SU-DHL-6 (cell line): ENCODE results near the gene UMODL1.

ENCODE experiments used
- H2AFZ ChIP-seq: fragments of 200-600 bp; sonication (generic); 2 replicates; pipeline ENCODE4 v1.6.1; 2014; ENCODE audit warnings: low read depth, mild to moderate bottlenecking, moderate library complexity, mixed read lengths, antibody characterized with exemption, low read length; ENCODE audit not compliant: severe bottlenecking
- H3F3A ChIP-seq: fragments of 200-600 bp; shearing (Covaris generic); 2 replicates; pipeline ENCODE4 v1.6.0; 2016; ENCODE audit warnings: antibody characterized with exemption, mild to moderate bottlenecking; ENCODE audit not compliant: insufficient read depth
- H3K27ac ChIP-seq: fragments of 200-600 bp; sonication (generic); 2 replicates; pipeline ENCODE4 v1.5.1; 2016; ENCODE audit warnings: low read depth, mild to moderate bottlenecking, low read length, moderate library complexity, mixed read lengths
- H3K27me3 ChIP-seq: fragments of 200-600 bp; sonication (generic), shearing (Covaris generic); 2 replicates; pipeline ENCODE4 v1.6.0; 2014; ENCODE audit warnings: mild to moderate bottlenecking, low read length
- H3K36me3 ChIP-seq: fragments of 200-600 bp; sonication (generic); 2 replicates; pipeline ENCODE4 v1.6.1; 2014; ENCODE audit warnings: mild to moderate bottlenecking, low read length, mixed read lengths
- H3K4me2 ChIP-seq: fragments of 300-600, 200-600 bp; shearing (Covaris generic), sonication (generic); 2 replicates; pipeline ENCODE4 v1.6.0; 2014; ENCODE audit warnings: low read length, low read depth, mild to moderate bottlenecking; ENCODE audit not compliant: poor library complexity, severe bottlenecking
- H3K4me3 ChIP-seq: fragments of 200-600 bp; sonication (generic); 2 replicates; pipeline ENCODE4 v1.5.1; 2014; ENCODE audit warnings: antibody characterized with exemption, low read length, mild to moderate bottlenecking, mixed read lengths; ENCODE audit not compliant: insufficient read depth, poor library complexity, severe bottlenecking
- H3K79me2 ChIP-seq: fragments of 200-600 bp; sonication (generic); 2 replicates; pipeline ENCODE4 v1.6.1; 2014; ENCODE audit warnings: mild to moderate bottlenecking, low read length, moderate library complexity; ENCODE audit not compliant: insufficient read depth
- H3K9ac ChIP-seq: fragments of 200-600 bp; sonication (generic); 2 replicates; pipeline ENCODE4 v1.7.0; 2014; ENCODE audit warnings: mild to moderate bottlenecking, low read length
- H3K9me2 ChIP-seq: fragments of 200-600 bp; sonication (generic); replicated peaks from 2 replicates; pipeline ENCODE4 v1.6.1; 2014; ENCODE audit warnings: low read length; ENCODE audit not compliant: insufficient read depth
- H3K9me3 ChIP-seq: fragments of 200-600 bp; sonication (generic); 2 replicates; pipeline ENCODE4 v1.6.1; 2014; ENCODE audit warnings: low read length, mixed read lengths; ENCODE audit not compliant: insufficient read depth
- H4K20me1 ChIP-seq: fragments of 200-600 bp; sonication (generic); 2 replicates; pipeline ENCODE4 v1.6.1; 2014; ENCODE audit warnings: low read depth, mild to moderate bottlenecking, antibody characterized with exemption, low read length, moderate library complexity, mixed read lengths
- EZH2phosphoT487 ChIP-seq: fragments of 200-600 bp; sonication (generic), shearing (Covaris generic); conservative IDR thresholded peaks from 2 replicates; pipeline ENCODE4 v1.6.1; 2018; ENCODE audit warnings: mild to moderate bottlenecking, antibody characterized with exemption, low read length, moderate library complexity, mixed read lengths
- TF ChIP-seq, protein P1 (sequence below): fragments of 200-600 bp; sonication (generic); IDR thresholded peaks from one replicate; pipeline ENCODE4 v1.5.1; 2017; ENCODE audit warnings: antibody characterized with exemption, mild to moderate bottlenecking, low read length, moderate library complexity; ENCODE audit not compliant: insufficient read depth, poor library complexity, severe bottlenecking

The UMODL1 gene

DNA sequence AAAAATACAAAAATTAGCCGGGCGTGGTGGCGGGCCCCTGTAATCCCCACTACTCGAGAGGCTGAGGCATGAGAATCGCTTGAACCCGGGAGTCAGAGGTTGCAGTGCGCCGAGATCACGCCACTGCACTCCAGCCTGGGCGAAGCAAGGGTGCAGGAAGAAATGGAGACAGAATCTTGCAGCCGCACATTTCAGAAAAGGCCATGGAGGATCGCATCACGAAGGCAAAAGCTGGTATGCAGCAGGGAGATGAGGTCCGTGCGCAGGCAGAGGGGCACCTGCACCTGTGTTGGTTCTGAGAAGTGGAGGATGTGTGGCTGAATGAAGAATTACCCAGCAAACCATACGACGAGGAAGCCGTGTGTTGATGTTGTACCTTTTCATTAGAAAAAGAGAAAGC lies 94.8 kb downstream of the UMODL1 start:
- Histone ChIP-seq H3K36me3 (no peaks in the 10 kb centered on the region), H3K4me3 (no peak overlapping the region), H2AFZ (no peak overlapping the region), H3K27me3 (no peaks in the 10 kb centered on the region), H3K4me2 (no peak overlapping the region), H3K79me2 (no peaks in the 10 kb centered on the region), H3K9me3 (no peaks in the 10 kb centered on the region), H3K9ac (no peak overlapping the region), H4K20me1 (no peaks in the 10 kb centered on the region), H3F3A (no peaks in the 10 kb centered on the region; the same call in 1 of the 2 replicates), H3K9me2 (no peaks in the 10 kb centered on the region), H3K27ac (no peak overlapping the region)
- TF ChIP-seq EZH2phosphoT487 = no peak
- TF ChIP-seq, protein P1, sequence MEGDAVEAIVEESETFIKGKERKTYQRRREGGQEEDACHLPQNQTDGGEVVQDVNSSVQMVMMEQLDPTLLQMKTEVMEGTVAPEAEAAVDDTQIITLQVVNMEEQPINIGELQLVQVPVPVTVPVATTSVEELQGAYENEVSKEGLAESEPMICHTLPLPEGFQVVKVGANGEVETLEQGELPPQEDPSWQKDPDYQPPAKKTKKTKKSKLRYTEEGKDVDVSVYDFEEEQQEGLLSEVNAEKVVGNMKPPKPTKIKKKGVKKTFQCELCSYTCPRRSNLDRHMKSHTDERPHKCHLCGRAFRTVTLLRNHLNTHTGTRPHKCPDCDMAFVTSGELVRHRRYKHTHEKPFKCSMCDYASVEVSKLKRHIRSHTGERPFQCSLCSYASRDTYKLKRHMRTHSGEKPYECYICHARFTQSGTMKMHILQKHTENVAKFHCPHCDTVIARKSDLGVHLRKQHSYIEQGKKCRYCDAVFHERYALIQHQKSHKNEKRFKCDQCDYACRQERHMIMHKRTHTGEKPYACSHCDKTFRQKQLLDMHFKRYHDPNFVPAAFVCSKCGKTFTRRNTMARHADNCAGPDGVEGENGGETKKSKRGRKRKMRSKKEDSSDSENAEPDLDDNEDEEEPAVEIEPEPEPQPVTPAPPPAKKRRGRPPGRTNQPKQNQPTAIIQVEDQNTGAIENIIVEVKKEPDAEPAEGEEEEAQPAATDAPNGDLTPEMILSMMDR = no peak

DNA sequence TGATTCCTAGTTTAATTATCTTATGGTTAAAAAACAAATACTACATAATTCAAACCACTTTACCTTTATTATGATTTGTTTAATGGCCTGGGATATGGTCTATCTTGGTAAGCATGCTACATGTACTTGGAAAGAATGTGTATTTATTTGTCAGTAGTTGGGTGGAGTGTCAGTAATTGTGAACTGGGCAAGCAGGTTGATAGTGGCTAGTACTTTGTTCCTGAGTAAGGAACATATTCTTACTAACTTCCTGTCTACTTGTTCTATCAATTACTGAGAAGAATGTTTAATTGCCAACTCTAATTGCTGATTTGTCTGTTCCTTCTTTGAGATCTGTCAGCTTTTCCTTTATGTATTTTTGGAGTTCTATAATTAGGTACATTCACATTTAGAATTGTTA lies 98.6 kb downstream of the UMODL1 start:
- Histone ChIP-seq H3K9ac (no peak overlapping the region), H3F3A (no peaks in the 10 kb centered on the region; the same call in 1 of the 2 replicates), H3K9me2 (no peaks in the 10 kb centered on the region), H3K27me3 (no peaks in the 10 kb centered on the region), H3K27ac (no peak overlapping the region), H3K4me2 (no peak overlapping the region), H3K4me3 (no peak overlapping the region), H3K36me3 (no peaks in the 10 kb centered on the region), H4K20me1 (no peaks in the 10 kb centered on the region), H2AFZ (no peak overlapping the region), H3K79me2 (no peaks in the 10 kb centered on the region), H3K9me3 (no peaks in the 10 kb centered on the region)
- TF ChIP-seq EZH2phosphoT487 = no peak
- TF ChIP-seq, protein P1 = no peak

DNA sequence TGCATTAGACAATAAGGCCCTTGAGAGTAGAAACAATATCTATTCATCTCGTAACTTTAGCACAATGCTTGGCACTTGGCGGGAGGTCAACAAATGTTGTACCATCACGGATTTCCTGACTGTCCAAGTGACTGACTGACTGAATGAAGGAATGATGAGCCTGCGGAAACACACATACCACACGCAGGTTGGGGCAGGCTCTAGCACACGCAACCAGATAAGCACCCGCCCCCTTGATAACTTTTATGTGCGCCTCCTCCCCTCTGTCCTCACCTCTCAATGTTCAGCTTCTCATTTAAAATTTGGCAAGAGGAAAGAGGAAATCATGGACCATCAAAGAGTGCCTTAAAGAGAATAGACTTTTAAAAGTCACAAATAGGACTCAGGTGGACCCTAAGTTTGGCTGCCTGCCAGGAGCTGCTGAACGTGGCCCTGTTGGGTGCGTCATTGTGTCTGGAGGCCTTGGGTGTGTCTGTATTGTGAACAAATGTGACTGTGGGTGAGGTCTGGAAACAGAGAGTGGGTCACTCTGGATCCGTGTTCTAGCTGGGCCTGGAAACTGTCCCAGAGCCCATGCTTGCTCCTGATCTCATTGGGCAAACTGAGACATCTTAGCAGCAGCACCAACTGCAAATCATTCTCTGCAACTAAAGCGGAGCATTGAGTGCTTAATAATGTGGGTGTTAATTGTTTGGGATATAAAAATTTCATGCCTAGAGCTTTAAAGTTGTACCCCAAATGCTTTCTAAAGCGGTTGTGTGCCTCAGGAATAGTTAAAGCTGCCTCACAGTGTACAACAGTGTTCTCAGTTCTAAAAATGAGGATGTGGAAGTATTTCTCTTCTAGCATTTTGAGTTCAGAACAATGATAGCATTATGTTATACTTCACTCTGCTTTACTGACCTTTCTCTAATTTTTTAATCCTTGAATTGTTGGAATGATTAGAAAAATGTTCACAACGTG lies 100.3 kb downstream of the UMODL1 start:
- TF ChIP-seq EZH2phosphoT487 = no peak
- TF ChIP-seq, protein P1 = no peak
- H3K79me2 ChIP-seq = no peaks in the 10 kb centered on the region
- no peaks in the 10 kb centered on the region for H3K36me3 ChIP-seq
- no peak overlapping the region for H3K4me2 ChIP-seq
- no peaks in the 10 kb centered on the region for H3K9me2 ChIP-seq
- no peak overlapping the region for H3K27ac ChIP-seq
- H3K9me3 ChIP-seq = no peaks in the 10 kb centered on the region
- H3K9ac ChIP-seq = no peak overlapping the region
- no peaks in the 10 kb centered on the region for H4K20me1 ChIP-seq
- no peaks in the 10 kb centered on the region; the same call in 1 of the 2 replicates for H3F3A ChIP-seq
- no peak overlapping the region for H2AFZ ChIP-seq
- H3K27me3 ChIP-seq = no peaks in the 10 kb centered on the region
- H3K4me3 ChIP-seq = no peak overlapping the region
